Measurements from ENCODE around the gene ELFN1. TPM values are rescaled to one million over a fixed set of nuclear protein-coding genes. Genes with fewer than 3 reads are reported as not detected.

ELFN1 gene
- total RNA-seq, 5 donors from 2014 or later (not counting 1 experiment from before 2014, with no cell fraction given), result 0.06 to 0.12 (median 0.07) TPM; not detected in 2

DNA sequence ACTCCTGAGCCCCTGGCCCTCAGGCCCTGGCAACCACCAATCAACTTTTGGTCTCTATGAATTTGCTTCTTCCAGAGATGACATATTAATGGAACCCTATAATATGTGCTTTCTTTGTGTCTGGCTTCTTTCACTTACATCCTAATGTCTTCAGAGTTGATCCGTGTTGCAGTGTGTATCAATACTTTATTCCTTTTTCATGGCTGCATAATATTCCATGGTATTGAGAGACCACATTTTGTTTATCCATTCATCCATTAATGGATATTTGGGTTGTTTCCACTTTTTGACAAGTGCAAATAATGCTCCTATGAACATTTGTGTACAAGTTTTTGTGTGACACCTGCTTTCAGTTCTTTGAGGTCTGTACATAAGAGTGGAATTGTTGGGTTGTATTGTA is 43.3 kb upstream of the ELFN1 start:
- Mint-ChIP-seq H3K36me3 (no peaks in the 10 kb centered on the region), H3K9me3 (peaks cover 0 to 4% (median 0%) of the 10 kb centered on the region in 3 donors), H3K4me1 (no peaks in the 10 kb centered on the region), H3K27me3 (peaks cover 6 to 9% of the 10 kb centered on the region in 2 donors), H3K4me3 (no peak overlapping the region), H3K27ac (no peak overlapping the region)
- WGBS (ENCODE audit: insufficient coverage), result no CpG with 5 or more reads among the region's 1 CpG
- ATAC-seq (replicated peaks in 1 of 4) (no peak), DNase-seq (no peak)
- ChIA-PET CTCF (no interaction called here), POLR2A (no interaction called here)
- Histone ChIP-seq H3K9me3 (no peaks in the 10 kb centered on the region), H3K36me3 (ENCODE audit: control insufficient read depth in 2 of 2, extremely low read depth in 1 of 2, insufficient read depth in 1 of 2, low read length in 1 of 2) (no peaks in the 10 kb centered on the region), H3K4me3 (ENCODE audit: control insufficient read depth in 1 of 2, extremely low read depth in 1 of 2, low read length in 1 of 2) (no peak overlapping the region), H3K27ac (ENCODE audit: low read length) (no peak overlapping the region), H3K4me1 (ENCODE audit: control insufficient read depth in 1 of 2, extremely low read depth in 1 of 2, insufficient read depth in 2 of 2, low read length in 2 of 2) (no peaks in the 10 kb centered on the region), H3K27me3 (replicated peaks in 1 of 2; ENCODE audit: control insufficient read depth in 2 of 2, extremely low read depth in 1 of 2, insufficient read depth in 2 of 2, low read length in 1 of 2) (peaks cover 0 to 14% of the 10 kb centered on the region in 2 experiments)

DNA sequence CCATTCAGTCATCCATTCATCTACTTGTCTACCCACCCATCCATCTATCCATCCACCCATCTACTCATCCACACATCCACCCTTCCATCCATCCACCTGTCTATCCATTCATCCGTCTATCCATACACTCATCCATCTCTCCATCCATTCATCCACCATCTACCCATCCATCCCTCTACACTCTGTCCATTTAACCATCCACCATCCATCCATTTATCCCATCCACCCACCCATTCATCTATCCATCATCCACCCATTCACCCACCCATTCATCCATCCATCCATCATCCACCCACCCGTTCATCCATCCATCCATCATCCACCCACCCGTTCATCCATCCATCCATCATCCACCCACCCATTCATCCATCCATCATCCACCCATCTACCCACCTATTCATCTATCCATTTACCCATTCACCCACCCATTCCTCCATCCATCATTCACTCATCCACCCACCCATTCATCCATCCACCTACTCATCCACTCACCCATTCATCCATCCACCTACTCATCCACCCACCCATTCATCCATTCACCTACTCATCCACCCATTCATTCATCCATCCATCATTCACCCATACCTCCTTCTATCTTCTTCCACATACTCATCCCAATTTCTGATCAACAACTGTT is 39.3 kb upstream of the ELFN1 start:
- H3K9me3 ChIP-seq, result no peaks in the 10 kb centered on the region
- Mint-ChIP-seq H3K9me3 (peaks cover 0 to 9% (median 4%) of the 10 kb centered on the region in 3 donors), H3K4me1 (no peaks in the 10 kb centered on the region), H3K36me3 (peaks cover 4% of the 10 kb centered on the region), H3K4me3 (no peak overlapping the region), H3K27ac (no peak overlapping the region), H3K27me3 (peaks cover 22 to 27% of the 10 kb centered on the region in 2 donors)
- DNase-seq (no peak), ATAC-seq (replicated peaks in 1 of 4) (no peak)
- ChIA-PET CTCF (no interaction called here), POLR2A (no interaction called here)
- H3K4me1 ChIP-seq (ENCODE audit: control insufficient read depth in 1 of 2, extremely low read depth in 1 of 2, insufficient read depth in 2 of 2, low read length in 2 of 2), result no peaks in the 10 kb centered on the region
- H3K27ac ChIP-seq (ENCODE audit: low read length), result no peak overlapping the region
- peaks cover 0 to 26% of the 10 kb centered on the region in 2 experiments for H3K27me3 ChIP-seq (replicated peaks in 1 of 2; ENCODE audit: control insufficient read depth in 2 of 2, extremely low read depth in 1 of 2, insufficient read depth in 2 of 2, low read length in 1 of 2)
- no peak overlapping the region for H3K4me3 ChIP-seq (ENCODE audit: control insufficient read depth in 1 of 2, extremely low read depth in 1 of 2, low read length in 1 of 2)
- H3K36me3 ChIP-seq (ENCODE audit: control insufficient read depth in 2 of 2, extremely low read depth in 1 of 2, insufficient read depth in 1 of 2, low read length in 1 of 2), result no peaks in the 10 kb centered on the region
- WGBS (ENCODE audit: insufficient coverage), result 75% methylated on average over 3 of the region's 3 CpGs

DNA sequence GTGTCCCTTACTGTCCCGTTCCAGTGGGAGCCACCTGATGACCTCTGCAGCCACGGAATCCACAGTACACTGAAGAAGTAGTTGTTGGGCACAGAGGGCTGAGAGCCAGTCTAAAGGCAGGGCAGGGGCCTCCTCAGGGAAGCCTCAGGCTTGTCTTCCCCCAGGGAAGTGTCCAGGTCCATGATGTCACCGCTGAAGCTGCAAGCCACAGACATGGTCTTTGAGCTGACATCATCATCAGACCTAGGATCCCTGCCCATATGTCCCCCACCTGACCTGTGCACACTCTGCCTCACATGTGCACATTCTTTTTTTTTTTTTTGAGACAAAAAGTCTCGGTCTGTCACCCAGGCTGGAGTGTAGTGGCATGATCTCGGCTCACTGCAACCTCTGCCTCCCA is 38.4 kb upstream of the ELFN1 start:
- Histone ChIP-seq H3K27me3 (replicated peaks in 1 of 2; ENCODE audit: control insufficient read depth in 2 of 2, extremely low read depth in 1 of 2, insufficient read depth in 2 of 2, low read length in 1 of 2) (peaks cover 0 to 29% of the 10 kb centered on the region in 2 experiments), H3K4me3 (ENCODE audit: control insufficient read depth in 1 of 2, extremely low read depth in 1 of 2, low read length in 1 of 2) (no peak overlapping the region), H3K27ac (ENCODE audit: low read length) (no peak overlapping the region), H3K36me3 (ENCODE audit: control insufficient read depth in 2 of 2, extremely low read depth in 1 of 2, insufficient read depth in 1 of 2, low read length in 1 of 2) (no peaks in the 10 kb centered on the region), H3K9me3 (no peaks in the 10 kb centered on the region), H3K4me1 (ENCODE audit: control insufficient read depth in 1 of 2, extremely low read depth in 1 of 2, insufficient read depth in 2 of 2, low read length in 2 of 2) (no peaks in the 10 kb centered on the region)
- ChIA-PET CTCF (no interaction called here), POLR2A (interaction anchor here in 1 of 2 donors (0.7 kb wide), 1 partner anchor 512 kb away, joined by 4 read pairs; no protein-coding TSS in a partner anchor)
- no peak for DNase-seq
- WGBS (ENCODE audit: insufficient coverage), result 75% methylated on average over 3 of the region's 5 CpGs
- Mint-ChIP-seq H3K9me3 (peaks cover 0 to 11% (median 4%) of the 10 kb centered on the region in 3 donors), H3K27ac (no peak overlapping the region), H3K27me3 (peaks cover 22 to 27% of the 10 kb centered on the region in 2 donors), H3K4me1 (no peaks in the 10 kb centered on the region), H3K4me3 (no peak overlapping the region), H3K36me3 (peaks cover 4% of the 10 kb centered on the region)
- no peak for ATAC-seq (replicated peaks in 1 of 4)

DNA sequence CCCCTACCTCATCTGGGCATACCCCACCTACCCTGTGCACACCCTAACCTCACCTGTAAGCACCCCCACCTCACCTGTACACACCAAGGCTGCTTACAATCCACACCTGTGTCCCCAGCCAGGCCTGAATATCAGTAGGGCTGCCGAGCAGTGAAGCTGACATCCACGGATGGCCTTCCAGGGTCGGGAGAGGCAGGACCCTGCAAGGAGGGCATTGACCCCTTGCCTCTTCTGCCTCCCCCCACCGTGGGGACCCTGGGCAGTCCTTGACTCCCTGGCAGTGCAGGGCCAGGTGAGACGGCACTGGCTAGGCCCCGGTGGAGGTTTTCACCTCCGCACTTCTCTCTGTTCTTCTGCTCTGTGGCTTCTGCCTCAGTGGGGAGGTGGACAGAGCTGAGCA is 37.6 kb upstream of the ELFN1 start:
- no peak overlapping the region for H3K27ac Mint-ChIP-seq

DNA sequence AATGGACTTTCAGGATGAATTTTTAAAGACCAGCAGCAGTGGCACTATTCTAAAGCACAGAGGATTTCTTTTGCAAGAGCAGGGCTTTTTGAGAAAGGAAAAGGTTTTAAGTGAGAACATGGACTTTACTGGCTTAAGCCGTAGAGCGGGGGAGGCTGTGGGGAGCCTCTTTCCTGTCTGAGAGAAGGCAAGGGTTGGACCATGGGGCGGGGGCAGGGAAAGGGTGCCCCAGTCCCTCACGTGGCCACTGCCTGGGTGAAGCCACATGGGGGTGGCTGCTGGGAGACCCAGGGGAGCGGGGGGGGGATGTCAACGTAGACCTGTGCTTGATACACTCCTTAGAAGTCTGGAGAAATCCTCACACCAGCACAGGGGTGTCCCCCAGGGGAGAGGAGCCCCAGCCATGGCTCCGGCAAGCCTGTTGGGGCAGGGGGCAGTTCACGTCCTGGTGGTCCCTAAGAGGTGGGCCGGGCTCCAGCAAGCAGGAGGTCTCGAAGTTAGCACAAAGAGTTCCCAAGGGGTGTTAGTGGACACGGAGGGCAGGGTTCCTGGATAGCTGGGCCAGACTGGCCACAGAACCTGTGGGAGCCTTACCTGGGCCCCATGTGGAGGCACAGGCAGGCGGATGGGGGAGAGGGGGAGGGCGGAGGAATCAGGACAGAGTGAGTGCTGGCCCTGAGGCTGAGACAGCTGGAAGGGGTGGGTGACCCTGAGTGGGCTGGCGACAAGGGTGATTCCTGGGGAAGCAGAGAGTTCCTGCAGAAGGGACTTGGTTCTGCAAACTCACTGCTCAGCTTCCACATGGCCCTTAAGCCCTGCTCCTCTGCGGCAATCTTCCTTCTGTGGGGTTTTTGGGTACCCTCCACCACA is 36.9 kb upstream of the ELFN1 start:
- Mint-ChIP-seq H3K9me3 (peaks cover 0 to 16% (median 0%) of the 10 kb centered on the region in 3 donors), H3K4me3 (no peak overlapping the region), H3K27ac (no peak overlapping the region), H3K36me3 (peaks cover 4% of the 10 kb centered on the region), H3K4me1 (no peaks in the 10 kb centered on the region), H3K27me3 (peaks cover 22 to 27% of the 10 kb centered on the region in 2 donors)
- no peak overlapping the region for H3K27ac ChIP-seq (ENCODE audit: low read length)
- H3K4me1 ChIP-seq (ENCODE audit: control insufficient read depth in 1 of 2, extremely low read depth in 1 of 2, insufficient read depth in 2 of 2, low read length in 2 of 2), result no peaks in the 10 kb centered on the region
- no peak for ATAC-seq (replicated peaks in 1 of 4)
- ChIA-PET CTCF (no interaction called here), POLR2A (no interaction called here)
- WGBS (ENCODE audit: insufficient coverage), result 54% methylated on average over 12 of the region's 15 CpGs
- DNase-seq, result no peak
- H3K9me3 ChIP-seq, result no peaks in the 10 kb centered on the region
- peaks cover 0 to 32% of the 10 kb centered on the region in 2 experiments for H3K27me3 ChIP-seq (replicated peaks in 1 of 2; ENCODE audit: control insufficient read depth in 2 of 2, extremely low read depth in 1 of 2, insufficient read depth in 2 of 2, low read length in 1 of 2)
- no peak overlapping the region for H3K4me3 ChIP-seq (ENCODE audit: control insufficient read depth in 1 of 2, extremely low read depth in 1 of 2, low read length in 1 of 2)
- no peaks in the 10 kb centered on the region for H3K36me3 ChIP-seq (ENCODE audit: control insufficient read depth in 2 of 2, extremely low read depth in 1 of 2, insufficient read depth in 1 of 2, low read length in 1 of 2)

More for the DNA sequence above, 37.6 kb upstream of the ELFN1 start:
- peaks cover 0 to 16% (median under 1%) of the 10 kb centered on the region in 3 donors for H3K9me3 Mint-ChIP-seq
- 84% methylated on average over 4 of the region's 7 CpGs for WGBS (ENCODE audit: insufficient coverage)
- Histone ChIP-seq H3K27ac (ENCODE audit: low read length) (no peak overlapping the region), H3K9me3 (no peaks in the 10 kb centered on the region), H3K4me3 (ENCODE audit: control insufficient read depth in 1 of 2, extremely low read depth in 1 of 2, low read length in 1 of 2) (no peak overlapping the region), H3K27me3 (replicated peaks in 1 of 2; ENCODE audit: control insufficient read depth in 2 of 2, extremely low read depth in 1 of 2, insufficient read depth in 2 of 2, low read length in 1 of 2) (peaks cover 0 to 29% of the 10 kb centered on the region in 2 experiments), H3K4me1 (ENCODE audit: control insufficient read depth in 1 of 2, extremely low read depth in 1 of 2, insufficient read depth in 2 of 2, low read length in 2 of 2) (no peaks in the 10 kb centered on the region), H3K36me3 (ENCODE audit: control insufficient read depth in 2 of 2, extremely low read depth in 1 of 2, insufficient read depth in 1 of 2, low read length in 1 of 2) (no peaks in the 10 kb centered on the region)
- H3K4me3 Mint-ChIP-seq, result no peak overlapping the region
- ChIA-PET CTCF (no interaction called here), POLR2A (no interaction called here)
- no peak for DNase-seq
- peaks cover 4% of the 10 kb centered on the region for H3K36me3 Mint-ChIP-seq
- H3K27me3 Mint-ChIP-seq, result peaks cover 22 to 27% of the 10 kb centered on the region in 2 donors
- no peak for ATAC-seq (replicated peaks in 1 of 4)
- no peaks in the 10 kb centered on the region for H3K4me1 Mint-ChIP-seq

DNA sequence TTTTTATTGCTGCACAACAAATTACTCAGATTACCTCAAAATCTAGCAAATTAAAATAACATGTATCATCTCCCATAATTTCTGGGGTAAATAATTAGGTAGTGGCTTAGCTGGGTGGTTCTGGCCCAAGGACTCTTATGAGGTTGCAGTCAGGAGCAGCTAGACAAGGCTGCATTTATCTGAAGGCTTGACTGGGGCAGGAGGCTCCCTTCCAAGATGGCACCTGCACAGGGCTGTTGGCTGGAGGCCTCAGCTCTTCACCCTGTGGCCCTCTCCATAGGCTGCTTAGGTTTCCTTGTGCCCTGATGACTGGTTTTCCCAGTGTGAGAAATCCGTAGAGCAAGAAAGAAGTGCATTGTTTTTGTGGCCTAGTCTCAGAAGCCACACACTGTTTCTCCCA is 34.7 kb upstream of the ELFN1 start:
- DNase-seq, result no peak
- Histone ChIP-seq H3K9me3 (no peaks in the 10 kb centered on the region), H3K27ac (ENCODE audit: low read length) (no peak overlapping the region), H3K4me3 (ENCODE audit: control insufficient read depth in 1 of 2, extremely low read depth in 1 of 2, low read length in 1 of 2) (no peak overlapping the region), H3K4me1 (ENCODE audit: control insufficient read depth in 1 of 2, extremely low read depth in 1 of 2, insufficient read depth in 2 of 2, low read length in 2 of 2) (no peaks in the 10 kb centered on the region), H3K36me3 (ENCODE audit: control insufficient read depth in 2 of 2, extremely low read depth in 1 of 2, insufficient read depth in 1 of 2, low read length in 1 of 2) (no peaks in the 10 kb centered on the region), H3K27me3 (replicated peaks in 1 of 2; ENCODE audit: control insufficient read depth in 2 of 2, extremely low read depth in 1 of 2, insufficient read depth in 2 of 2, low read length in 1 of 2) (peaks cover 0 to 32% of the 10 kb centered on the region in 2 experiments)
- ChIA-PET CTCF (no interaction called here), POLR2A (no interaction called here)
- Mint-ChIP-seq H3K4me3 (no peak overlapping the region), H3K4me1 (no peaks in the 10 kb centered on the region), H3K36me3 (peaks cover 4% of the 10 kb centered on the region), H3K27ac (no peak overlapping the region), H3K27me3 (peaks cover 22 to 27% of the 10 kb centered on the region in 2 donors), H3K9me3 (peaks cover 0 to 16% (median 0%) of the 10 kb centered on the region in 3 donors)
- no peak for ATAC-seq (replicated peaks in 1 of 4)
- WGBS (ENCODE audit: insufficient coverage), result no CpG with 5 or more reads among the region's 1 CpG

All from T-cell (primary cell).